Measurements from ENCODE around the gene PRIMA1.

The PRIMA1 gene

GRCh38 chr14:93832081-93832480, 43.8 kb upstream of the PRIMA1 start:
- Histone ChIP-seq H3K9me3 (ENCODE audit: control insufficient read depth, insufficient read depth, low read length) (no peaks in the 10 kb centered on the region), H3K79me2 (ENCODE audit: control insufficient read depth, low read length) (no peaks in the 10 kb centered on the region), H3F3A (ENCODE audit: control insufficient read depth, insufficient read depth) (no peaks in the 10 kb centered on the region), H3K9me2 (replicated peaks; ENCODE audit: control insufficient read depth, low read length) (no peaks in the 10 kb centered on the region), H3K27ac (ENCODE audit: low read depth, low read length) (no peak overlapping the region), H4K20me1 (ENCODE audit: control insufficient read depth, insufficient read depth, low read depth, low read length) (no peaks in the 10 kb centered on the region), H3K4me2 (ENCODE audit: low read length) (no peak overlapping the region), H3K4me3 (ENCODE audit: low read length) (no peak overlapping the region), H3K27me3 (ENCODE audit: control insufficient read depth, low read length) (no peaks in the 10 kb centered on the region), H3K36me3 (ENCODE audit: control insufficient read depth, low read length) (no peaks in the 10 kb centered on the region), H3K4me1 (ENCODE audit: control insufficient read depth, low read length) (no peaks in the 10 kb centered on the region)
- no peak for TF ChIP-seq EZH2phosphoT487 (IDR thresholded peaks at IDR 0.05; ENCODE audit: borderline replicate concordance, low read length)

- H3K4me3 ChIP-seq (ENCODE audit: low read length), result no peak overlapping the region
- TF ChIP-seq EZH2phosphoT487 (IDR thresholded peaks at IDR 0.05; ENCODE audit: borderline replicate concordance, low read length), result no peak
- TF ChIP-seq, protein P1, sequence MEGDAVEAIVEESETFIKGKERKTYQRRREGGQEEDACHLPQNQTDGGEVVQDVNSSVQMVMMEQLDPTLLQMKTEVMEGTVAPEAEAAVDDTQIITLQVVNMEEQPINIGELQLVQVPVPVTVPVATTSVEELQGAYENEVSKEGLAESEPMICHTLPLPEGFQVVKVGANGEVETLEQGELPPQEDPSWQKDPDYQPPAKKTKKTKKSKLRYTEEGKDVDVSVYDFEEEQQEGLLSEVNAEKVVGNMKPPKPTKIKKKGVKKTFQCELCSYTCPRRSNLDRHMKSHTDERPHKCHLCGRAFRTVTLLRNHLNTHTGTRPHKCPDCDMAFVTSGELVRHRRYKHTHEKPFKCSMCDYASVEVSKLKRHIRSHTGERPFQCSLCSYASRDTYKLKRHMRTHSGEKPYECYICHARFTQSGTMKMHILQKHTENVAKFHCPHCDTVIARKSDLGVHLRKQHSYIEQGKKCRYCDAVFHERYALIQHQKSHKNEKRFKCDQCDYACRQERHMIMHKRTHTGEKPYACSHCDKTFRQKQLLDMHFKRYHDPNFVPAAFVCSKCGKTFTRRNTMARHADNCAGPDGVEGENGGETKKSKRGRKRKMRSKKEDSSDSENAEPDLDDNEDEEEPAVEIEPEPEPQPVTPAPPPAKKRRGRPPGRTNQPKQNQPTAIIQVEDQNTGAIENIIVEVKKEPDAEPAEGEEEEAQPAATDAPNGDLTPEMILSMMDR (IDR thresholded peaks at IDR 0.05; ENCODE audit: low read depth, low read length, poor library complexity, severe bottlenecking), result no peak
- no peaks in the 10 kb centered on the region for H3K79me2 ChIP-seq (ENCODE audit: control insufficient read depth, low read length)
- H3K9me2 ChIP-seq (replicated peaks; ENCODE audit: control insufficient read depth, low read length), result no peaks in the 10 kb centered on the region
- H4K20me1 ChIP-seq (ENCODE audit: control insufficient read depth, insufficient read depth, low read depth, low read length), result no peaks in the 10 kb centered on the region
- no peaks in the 10 kb centered on the region for H3K27me3 ChIP-seq (ENCODE audit: control insufficient read depth, low read length)
- H3K4me1 ChIP-seq (ENCODE audit: control insufficient read depth, low read length), result no peaks in the 10 kb centered on the region
- no peak overlapping the region for H3K4me2 ChIP-seq (ENCODE audit: low read length)
- H3K27ac ChIP-seq (ENCODE audit: low read depth, low read length), result no peak overlapping the region
- H3K36me3 ChIP-seq (ENCODE audit: control insufficient read depth, low read length), result no peaks in the 10 kb centered on the region
- no peaks in the 10 kb centered on the region for H3F3A ChIP-seq (ENCODE audit: control insufficient read depth, insufficient read depth)
- H3K9me3 ChIP-seq (ENCODE audit: control insufficient read depth, insufficient read depth, low read length), result no peaks in the 10 kb centered on the region
Measured at GRCh38 chr14:93830753-93831461, 42.6 kb upstream of the PRIMA1 start.

- Histone ChIP-seq H3K9me2 (replicated peaks; ENCODE audit: control insufficient read depth, low read length) (no peaks in the 10 kb centered on the region), H3K9me3 (ENCODE audit: control insufficient read depth, insufficient read depth, low read length) (no peaks in the 10 kb centered on the region), H3K4me3 (ENCODE audit: low read length) (no peak overlapping the region), H4K20me1 (ENCODE audit: control insufficient read depth, insufficient read depth, low read depth, low read length) (no peaks in the 10 kb centered on the region), H3K79me2 (ENCODE audit: control insufficient read depth, low read length) (no peaks in the 10 kb centered on the region), H3K4me2 (ENCODE audit: low read length) (no peak overlapping the region), H3K4me1 (ENCODE audit: control insufficient read depth, low read length) (no peaks in the 10 kb centered on the region), H3K36me3 (ENCODE audit: control insufficient read depth, low read length) (no peaks in the 10 kb centered on the region), H3K27ac (ENCODE audit: low read depth, low read length) (no peak overlapping the region), H3F3A (ENCODE audit: control insufficient read depth, insufficient read depth) (no peaks in the 10 kb centered on the region), H3K27me3 (ENCODE audit: control insufficient read depth, low read length) (no peaks in the 10 kb centered on the region)
- no peak for TF ChIP-seq EZH2phosphoT487 (IDR thresholded peaks at IDR 0.05; ENCODE audit: borderline replicate concordance, low read length)
- TF ChIP-seq, protein P1 (IDR thresholded peaks at IDR 0.05; ENCODE audit: low read depth, low read length, poor library complexity, severe bottlenecking), result no peak
Measured at GRCh38 chr14:93829839-93830481, 41.7 kb upstream of the PRIMA1 start.

DNA sequence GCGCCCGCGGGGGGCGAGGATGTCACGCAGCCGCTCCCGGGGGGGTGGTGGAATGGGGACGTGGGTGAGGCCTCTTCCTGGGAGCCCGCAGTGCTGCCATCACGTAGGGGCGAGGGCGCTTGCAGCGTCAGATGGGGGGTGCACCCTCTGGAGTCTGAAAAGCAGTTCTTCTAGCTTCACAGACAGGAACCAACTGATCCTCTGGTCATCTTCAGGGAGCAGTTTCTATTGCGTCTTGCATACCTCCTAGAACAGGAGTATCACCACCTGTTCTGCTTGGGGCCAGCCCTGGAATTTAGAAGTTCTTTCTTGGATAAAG, 36.9 kb upstream of the PRIMA1 start:
- Histone ChIP-seq H3K9me2 (replicated peaks; ENCODE audit: control insufficient read depth, low read length) (no peaks in the 10 kb centered on the region), H3K9me3 (ENCODE audit: control insufficient read depth, insufficient read depth, low read length) (no peaks in the 10 kb centered on the region), H3K27ac (ENCODE audit: low read depth, low read length) (no peak overlapping the region), H3K4me3 (ENCODE audit: low read length) (no peak overlapping the region), H3K4me2 (ENCODE audit: low read length) (no peak overlapping the region), H3K79me2 (ENCODE audit: control insufficient read depth, low read length) (no peaks in the 10 kb centered on the region), H3K4me1 (ENCODE audit: control insufficient read depth, low read length) (no peaks in the 10 kb centered on the region), H4K20me1 (ENCODE audit: control insufficient read depth, insufficient read depth, low read depth, low read length) (no peaks in the 10 kb centered on the region), H3K36me3 (ENCODE audit: control insufficient read depth, low read length) (no peaks in the 10 kb centered on the region), H3K27me3 (ENCODE audit: control insufficient read depth, low read length) (no peaks in the 10 kb centered on the region), H3F3A (ENCODE audit: control insufficient read depth, insufficient read depth) (no peaks in the 10 kb centered on the region)
- TF ChIP-seq EZH2phosphoT487 (IDR thresholded peaks at IDR 0.05; ENCODE audit: borderline replicate concordance, low read length), result no peak
- TF ChIP-seq, protein P1 (IDR thresholded peaks at IDR 0.05; ENCODE audit: low read depth, low read length, poor library complexity, severe bottlenecking), result no peak
